Measurements from ENCODE around the gene MANEAL.

- TF ChIP-seq CTCF (IDR thresholded peaks at IDR 0.05), result no peak
- no peak for TF ChIP-seq EP300 (IDR thresholded peaks at IDR 0.05)
- peak; percentile 60 to 73 for TF ChIP-seq POLR2A (IDR thresholded peaks at IDR 0.05)
- TF ChIP-seq POLR2AphosphoS5 (IDR thresholded peaks at IDR 0.05), result peak; percentile 93 to 98 (median 96)
Observed at GRCh38 chr1:37807555-37808368, 14.1 kb downstream of the MANEAL start, which contains the start of the genes C1orf122 and YRDC.

All from sigmoid colon (tissue), 4 donors.